ENCODE measurements around the gene AFF3.

DNA sequence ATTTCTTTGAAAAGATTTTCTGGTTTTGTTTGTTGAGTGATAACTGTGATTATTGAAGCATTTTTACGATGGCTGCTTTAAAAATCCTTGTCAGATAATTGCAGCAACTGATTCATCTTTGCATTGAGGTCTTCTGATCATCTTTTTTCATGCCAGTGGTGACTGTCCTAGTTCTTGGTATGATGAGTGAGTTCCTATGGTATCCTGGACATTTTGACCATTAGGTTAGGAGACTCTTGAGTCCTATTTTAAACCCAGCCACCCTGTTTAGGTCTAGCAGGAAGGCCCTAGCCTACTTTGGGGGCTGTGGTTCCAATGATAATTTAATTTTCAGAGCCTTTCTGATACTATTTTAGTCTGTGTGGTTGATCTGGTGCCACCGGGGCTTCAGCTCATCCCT, 579.9 kb downstream of the AFF3 start:
- TF ChIP-seq POLR2AphosphoS5 (IDR thresholded peaks at IDR 0.05; ENCODE audit: low read depth, low read length) (no peak), BRCA1 (IDR thresholded peaks at IDR 0.05; ENCODE audit: low read depth, low read length) (no peak), SIN3A (conservative IDR thresholded peaks at IDR 0.05 in 1 of 2, IDR thresholded peaks at IDR 0.05 in 1 of 2; ENCODE audit: low read depth in 1 of 2, low read length in 2 of 2) (no peak), HDAC6 (IDR thresholded peaks at IDR 0.05; ENCODE audit: low read depth, low read length) (no peak), NRF1 (IDR thresholded peaks at IDR 0.05; ENCODE audit: low read depth, low read length) (no peak), MAFK (IDR thresholded peaks at IDR 0.05; ENCODE audit: low read depth, low read length) (no peak), SP1 (IDR thresholded peaks at IDR 0.05; ENCODE audit: low read depth, low read length) (no peak), POLR2A (IDR thresholded peaks at IDR 0.05; ENCODE audit: control extremely low read depth in 1 of 2, low read depth in 2 of 2, low read length in 2 of 2) (no peak)
- TF ChIP-seq, protein P1, sequence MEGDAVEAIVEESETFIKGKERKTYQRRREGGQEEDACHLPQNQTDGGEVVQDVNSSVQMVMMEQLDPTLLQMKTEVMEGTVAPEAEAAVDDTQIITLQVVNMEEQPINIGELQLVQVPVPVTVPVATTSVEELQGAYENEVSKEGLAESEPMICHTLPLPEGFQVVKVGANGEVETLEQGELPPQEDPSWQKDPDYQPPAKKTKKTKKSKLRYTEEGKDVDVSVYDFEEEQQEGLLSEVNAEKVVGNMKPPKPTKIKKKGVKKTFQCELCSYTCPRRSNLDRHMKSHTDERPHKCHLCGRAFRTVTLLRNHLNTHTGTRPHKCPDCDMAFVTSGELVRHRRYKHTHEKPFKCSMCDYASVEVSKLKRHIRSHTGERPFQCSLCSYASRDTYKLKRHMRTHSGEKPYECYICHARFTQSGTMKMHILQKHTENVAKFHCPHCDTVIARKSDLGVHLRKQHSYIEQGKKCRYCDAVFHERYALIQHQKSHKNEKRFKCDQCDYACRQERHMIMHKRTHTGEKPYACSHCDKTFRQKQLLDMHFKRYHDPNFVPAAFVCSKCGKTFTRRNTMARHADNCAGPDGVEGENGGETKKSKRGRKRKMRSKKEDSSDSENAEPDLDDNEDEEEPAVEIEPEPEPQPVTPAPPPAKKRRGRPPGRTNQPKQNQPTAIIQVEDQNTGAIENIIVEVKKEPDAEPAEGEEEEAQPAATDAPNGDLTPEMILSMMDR (IDR thresholded peaks at IDR 0.05; ENCODE audit: control extremely low read depth in 1 of 3, insufficient read depth in 1 of 3, low read depth in 1 of 3, low read length in 3 of 3), result no peak
